ENCODE results near the gene GIMAP2.

GRCh38 chr7:150740053-150740452 is 54.5 kb downstream of the GIMAP2 start:
- TF ChIP-seq CTCF (IDR thresholded peaks at IDR 0.05 in 4 of 5, conservative IDR thresholded peaks at IDR 0.05 in 1 of 5) (no peak), POLR2A (IDR thresholded peaks at IDR 0.05) (peak in 1 of 2 donors; percentile 12)
